ENCODE data around the gene DOCK3.
"Not testable (repeated sequence)": the region's sequence is repeated elsewhere in the genome, so short reads cannot be mapped to it uniquely, and the experiment has no call there.

The DOCK3 gene

DNA sequence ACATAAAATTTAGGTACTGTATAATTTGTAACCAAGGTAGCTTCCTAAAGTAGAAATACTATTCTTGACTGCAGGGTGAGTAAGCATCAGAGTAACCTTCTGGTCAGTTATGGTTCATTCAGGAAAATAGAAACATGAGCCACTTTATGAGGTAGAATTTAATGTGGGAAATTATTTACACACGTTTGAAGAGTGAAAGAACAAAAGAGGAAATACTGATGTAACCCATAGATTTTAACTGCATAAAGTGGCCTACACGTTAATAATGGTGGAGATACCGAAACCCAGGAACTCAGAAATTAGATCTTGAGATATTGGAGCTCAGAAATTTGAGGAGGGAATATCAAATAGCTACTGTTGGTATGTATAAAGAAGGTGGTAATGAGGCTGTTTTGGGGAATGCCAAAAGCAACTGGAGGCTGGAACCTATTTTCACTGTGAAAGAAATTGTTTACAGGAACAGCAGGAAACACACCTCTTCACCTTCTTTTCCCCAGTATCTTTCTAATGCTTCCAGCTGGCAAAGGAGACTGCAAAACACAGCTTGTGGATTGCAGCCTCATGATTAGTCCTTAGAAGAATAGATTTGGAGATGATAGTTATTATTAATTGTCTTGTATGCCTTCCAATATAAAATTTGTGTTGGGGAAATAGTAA, 216.1 kb downstream of the DOCK3 start:
- DNase-seq, result no peak

- DNase-seq, result not testable (repeated sequence)
Observed at GRCh38 chr3:50901097-50901496, 226.4 kb downstream of the DOCK3 start.

GRCh38 chr3:50912746-50913145, 238.0 kb downstream of the DOCK3 start:
- DNase-seq, result no peak

DNA sequence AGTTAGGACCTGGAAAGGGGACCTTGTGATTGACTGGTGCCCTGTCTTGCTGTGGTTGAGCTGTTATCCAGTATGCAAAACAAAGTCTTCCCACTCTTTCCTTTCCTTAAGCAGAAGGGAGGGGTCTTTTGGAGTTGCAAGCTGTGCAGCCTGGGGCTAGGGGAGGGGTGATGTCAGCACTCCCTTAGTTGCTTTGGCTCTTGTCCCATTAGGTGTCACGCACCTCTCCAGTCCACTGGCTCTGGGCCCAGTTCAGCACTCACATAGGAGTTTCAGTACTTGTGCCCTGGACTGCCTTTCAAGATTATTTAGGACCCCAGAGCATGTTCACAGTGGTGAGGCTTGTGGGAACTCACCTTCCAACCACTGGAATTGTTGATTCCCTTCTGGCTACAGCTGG, 238.5 kb downstream of the DOCK3 start:
- no peak for DNase-seq

DNA sequence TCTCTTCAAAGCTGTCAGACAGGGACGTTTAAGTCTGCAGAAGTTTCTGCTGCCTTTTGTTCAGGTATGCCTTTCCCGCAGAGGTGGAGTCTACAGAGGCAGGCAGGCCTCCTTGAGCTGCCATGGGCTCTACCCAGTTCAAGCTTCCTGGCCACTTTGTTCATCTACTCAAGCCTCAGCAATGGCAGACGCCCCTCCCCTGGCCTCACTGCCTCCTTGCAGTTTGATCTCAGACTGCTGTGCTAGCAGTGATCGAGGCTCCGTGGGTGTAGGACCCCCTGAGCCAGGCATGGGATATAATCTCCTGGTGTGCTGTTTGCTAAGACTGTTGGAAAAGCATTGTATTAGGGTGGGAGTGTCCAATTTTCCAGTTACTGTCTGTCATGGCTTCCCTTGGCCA, 247.3 kb downstream of the DOCK3 start:
- DNase-seq, result not testable (repeated sequence)

DNA sequence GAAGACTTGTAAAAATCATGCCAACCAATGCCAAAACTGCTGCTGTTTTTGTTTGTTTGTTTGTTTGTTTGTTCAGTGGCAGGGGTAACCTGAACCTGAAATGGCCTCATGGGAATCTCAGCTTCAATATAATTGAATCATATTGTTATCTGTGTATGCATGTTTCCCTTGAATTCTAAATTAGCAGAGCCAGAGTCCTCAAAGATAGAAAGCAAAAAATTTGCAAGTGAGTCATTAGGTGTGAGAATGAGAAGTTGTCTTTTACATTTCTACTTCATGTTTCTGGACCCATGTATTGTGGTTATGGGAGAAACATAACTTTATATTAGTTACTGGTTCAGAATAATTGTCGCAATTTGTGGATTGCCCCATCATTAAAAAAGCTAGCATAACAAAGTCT, 249.2 kb downstream of the DOCK3 start:
- DNase-seq, result no peak

DNA sequence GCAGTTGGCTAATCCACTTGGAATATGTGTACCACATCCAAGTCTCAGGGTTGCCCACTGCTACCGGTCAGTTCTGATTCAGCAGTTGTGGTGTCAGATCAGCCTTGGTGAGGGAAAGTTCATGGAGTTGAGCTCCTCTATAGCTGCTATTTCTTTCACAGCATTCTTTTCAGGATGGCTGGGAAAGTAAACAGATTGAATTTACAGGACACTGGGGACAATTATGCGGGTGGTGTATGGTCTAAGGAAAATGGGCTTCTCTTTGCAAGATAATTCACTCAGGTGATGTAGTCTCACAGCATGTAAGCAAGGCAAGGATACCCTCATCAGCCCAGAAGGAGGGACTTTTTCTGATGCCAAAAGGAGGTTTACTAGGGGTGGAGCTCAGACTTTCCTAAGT, 249.9 kb downstream of the DOCK3 start:
- no peak for DNase-seq

DNA sequence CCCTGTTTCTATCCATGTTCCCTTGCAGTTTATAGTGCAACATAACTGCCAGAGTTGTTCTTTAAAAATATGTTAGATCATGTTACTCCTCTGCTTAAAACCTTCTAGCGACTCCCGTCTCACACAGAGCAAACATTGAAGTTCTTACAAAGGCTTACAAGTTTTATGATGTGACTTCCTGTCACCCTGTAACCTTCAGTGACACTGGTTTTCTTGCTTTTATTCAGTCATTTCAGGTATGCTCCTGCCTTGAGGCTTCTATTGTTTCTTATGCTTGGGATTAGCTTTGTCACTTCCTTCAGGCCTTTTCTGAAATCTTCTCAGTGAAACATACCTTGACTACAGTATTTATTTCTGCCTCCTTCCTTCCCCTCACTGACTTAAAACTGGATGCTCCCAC, 252.1 kb downstream of the DOCK3 start:
- no peak for DNase-seq

DNA sequence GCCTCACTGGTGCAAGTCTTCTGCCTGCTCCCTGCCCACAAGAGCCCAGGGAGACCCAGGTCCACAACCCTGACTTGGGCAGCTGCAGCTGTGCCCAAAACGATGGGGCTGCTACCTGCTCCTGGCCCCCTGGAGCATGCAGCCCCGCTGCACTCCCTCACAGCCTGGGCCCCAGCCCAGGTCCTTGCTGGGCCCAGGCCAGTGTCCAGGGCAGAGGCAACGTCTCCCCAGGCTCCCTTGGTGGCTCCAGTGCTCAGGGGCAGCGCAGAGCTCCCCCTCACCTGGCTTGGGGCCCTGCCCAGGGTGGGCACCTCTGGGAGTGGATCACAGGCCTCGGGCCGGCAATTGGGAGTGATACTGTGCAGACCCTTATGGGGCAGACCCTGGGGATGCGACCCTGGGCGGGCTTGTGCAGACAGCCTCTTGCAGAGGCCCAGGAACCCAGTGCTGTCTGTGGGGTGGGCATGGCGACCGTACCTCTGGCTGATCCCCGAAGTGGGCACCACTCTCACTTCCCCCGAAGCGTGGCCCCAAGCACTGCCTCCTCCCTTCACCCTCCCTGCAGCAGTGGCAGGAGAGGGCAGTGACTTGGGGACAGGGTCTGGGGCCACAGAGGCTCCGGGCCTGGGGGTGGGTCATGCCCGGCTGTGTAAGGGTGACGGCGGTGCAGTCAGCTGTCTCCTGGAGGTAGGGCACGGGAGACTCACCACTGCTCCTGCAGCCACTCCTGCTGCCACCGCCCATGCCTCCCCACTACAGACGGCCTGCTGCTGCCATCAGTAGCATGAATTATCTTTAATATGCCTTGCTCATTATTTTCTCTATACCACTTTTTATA, 255.9 kb downstream of the DOCK3 start:
- DNase-seq, result no peak

DNA sequence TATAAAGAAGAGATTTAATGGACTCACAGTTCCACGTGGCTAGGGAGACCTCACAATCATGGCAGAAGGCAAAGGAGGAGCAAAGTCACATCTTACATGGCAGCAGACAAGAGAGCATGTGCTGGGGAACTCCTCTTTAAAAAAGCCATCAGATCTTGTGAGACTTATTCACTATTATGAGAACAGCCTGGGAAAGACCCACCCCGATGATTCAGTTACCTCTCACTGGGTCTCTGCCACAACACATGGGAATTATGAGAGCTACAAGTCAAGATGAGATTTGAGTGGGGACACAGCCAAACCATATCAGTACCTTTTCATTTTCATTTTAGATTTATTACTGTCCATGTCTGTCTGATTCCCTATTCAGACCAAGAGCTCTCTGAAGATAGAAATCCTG, 258.2 kb downstream of the DOCK3 start:
- not testable (repeated sequence) for DNase-seq

DNA sequence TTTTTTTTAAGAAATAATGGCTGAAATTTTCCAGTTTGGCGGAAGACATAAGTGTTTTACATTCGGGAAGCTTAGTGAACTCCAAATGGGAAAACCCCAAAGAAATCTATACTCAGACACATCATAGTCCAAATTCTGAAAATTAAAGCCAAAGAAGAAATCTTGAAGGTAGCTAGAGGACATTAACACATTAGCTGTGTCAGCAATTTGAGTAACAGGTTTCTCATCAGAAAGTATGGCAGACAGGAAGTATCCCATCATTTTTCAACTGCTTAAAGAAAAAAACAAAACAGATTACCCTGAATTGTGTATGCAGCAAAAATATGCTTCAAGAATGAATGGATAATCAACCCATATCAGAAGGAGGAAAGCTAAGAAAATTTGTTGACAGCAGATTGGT, 261.7 kb downstream of the DOCK3 start:
- DNase-seq, result no peak

DNA sequence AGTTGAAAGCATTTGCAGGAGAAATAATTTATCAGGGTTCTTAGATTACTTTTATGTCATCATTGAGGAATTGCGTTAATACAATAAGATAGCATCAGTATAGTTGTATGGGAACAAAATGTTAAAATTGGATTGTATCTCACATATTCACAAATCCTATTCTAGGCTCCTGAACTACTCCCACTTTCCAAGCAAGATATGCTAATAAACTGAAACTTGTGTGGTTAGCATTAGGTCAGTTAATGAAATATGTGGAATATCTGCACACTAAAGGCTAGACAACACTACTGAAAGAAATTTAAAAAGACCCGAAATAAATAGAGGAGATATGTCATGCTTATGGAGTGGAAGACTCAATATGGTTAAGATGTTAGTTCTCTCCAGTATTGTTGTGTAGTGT, 272.7 kb downstream of the DOCK3 start:
- no peak for DNase-seq

- no peak for DNase-seq
Observed at GRCh38 chr3:50950591-50950990, 275.9 kb downstream of the DOCK3 start.

DNA sequence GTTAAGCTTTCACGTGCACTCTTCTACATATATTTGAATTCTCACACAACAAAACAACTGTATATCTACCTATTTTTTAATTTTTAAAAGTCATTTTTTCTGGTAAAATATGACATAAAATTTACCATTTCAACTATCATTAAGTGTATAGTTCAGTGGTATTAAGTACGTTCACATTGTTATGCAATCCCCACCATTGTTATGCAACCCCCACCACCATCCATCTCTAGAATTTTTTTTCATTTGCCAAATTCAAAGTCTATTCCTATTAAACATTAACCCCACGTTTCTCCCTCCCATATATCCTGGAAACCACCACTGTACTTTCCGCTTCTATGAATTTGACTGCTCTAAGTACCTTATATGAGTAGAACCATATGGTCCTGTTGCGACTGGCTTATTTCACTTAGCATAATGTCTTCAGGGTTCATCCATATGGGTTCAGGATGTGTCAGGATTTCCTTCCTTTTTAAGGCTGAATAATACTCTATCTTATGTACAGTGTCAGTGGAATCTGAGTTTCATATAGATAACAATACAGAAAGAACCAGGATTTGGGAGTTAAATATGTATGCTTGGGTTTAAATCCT, 279.2 kb downstream of the DOCK3 start:
- DNase-seq, result no peak

DNA sequence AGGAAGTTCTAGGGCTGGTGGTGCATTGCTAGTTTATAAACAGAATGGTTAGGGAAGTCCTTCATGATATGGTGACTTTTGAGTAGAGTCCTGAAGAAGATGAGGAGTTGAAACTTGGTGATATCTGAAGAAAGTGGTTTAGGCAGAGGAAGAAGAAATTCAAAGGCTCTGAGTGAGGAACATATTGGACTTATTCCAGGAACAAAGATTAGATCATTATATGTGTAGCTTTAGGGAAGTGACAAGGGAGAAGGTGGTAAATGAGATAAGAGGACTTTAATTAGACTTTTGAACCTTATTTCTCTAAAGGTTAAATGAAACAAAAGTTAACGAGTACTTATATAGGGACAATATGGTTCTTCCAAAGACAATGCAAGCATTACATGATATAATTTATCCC, 286.7 kb downstream of the DOCK3 start:
- no peak for DNase-seq

DNA sequence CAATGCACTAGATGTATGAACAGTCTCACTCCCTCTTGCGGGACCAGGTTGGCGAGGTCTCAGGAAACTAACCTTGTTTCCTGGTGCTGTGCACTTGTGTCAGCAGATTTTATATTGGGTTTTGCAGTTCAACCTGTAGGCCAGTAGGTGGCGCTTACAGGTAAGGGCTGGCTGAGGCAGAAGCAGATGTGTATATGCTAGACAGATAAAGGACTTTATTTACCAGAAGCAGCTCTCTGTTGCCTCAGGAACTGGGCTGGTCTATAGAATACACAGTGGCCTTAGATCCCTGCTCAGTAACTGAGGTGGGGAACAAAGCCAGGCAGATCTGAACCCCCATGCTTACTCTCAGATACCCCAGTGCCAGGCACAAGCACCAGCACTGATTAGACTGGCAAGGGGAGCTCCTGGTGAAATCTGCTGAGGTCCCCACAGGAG, 296.8 kb downstream of the DOCK3 start:
- peak; percentile 29 for DNase-seq

DNA sequence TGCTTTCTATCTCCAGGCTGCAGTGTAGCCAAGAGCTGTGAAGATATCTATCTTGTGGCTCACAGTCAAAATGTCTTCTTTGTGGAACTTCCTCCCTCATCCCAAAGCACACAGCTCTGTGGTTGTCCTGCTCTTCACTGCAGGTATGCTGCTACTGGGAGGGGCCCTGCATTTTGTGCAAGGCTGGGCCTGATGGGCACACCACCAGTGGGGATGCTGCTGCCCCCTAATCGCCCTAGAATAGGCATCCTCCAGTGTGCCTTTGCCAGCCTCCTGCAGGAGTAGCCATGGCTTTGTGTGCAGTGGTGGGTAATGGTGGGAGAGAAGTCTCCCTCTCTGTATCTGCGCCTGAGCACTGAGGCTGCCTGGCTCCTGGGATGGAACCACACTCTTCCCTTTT, 297.3 kb downstream of the DOCK3 start:
- DNase-seq, result no peak

- DNase-seq, result not testable (repeated sequence)
Observed at GRCh38 chr3:50978586-50978985, 303.9 kb downstream of the DOCK3 start.

- no peak for DNase-seq
Observed at GRCh38 chr3:50978991-50979667, 304.4 kb downstream of the DOCK3 start.

DNA sequence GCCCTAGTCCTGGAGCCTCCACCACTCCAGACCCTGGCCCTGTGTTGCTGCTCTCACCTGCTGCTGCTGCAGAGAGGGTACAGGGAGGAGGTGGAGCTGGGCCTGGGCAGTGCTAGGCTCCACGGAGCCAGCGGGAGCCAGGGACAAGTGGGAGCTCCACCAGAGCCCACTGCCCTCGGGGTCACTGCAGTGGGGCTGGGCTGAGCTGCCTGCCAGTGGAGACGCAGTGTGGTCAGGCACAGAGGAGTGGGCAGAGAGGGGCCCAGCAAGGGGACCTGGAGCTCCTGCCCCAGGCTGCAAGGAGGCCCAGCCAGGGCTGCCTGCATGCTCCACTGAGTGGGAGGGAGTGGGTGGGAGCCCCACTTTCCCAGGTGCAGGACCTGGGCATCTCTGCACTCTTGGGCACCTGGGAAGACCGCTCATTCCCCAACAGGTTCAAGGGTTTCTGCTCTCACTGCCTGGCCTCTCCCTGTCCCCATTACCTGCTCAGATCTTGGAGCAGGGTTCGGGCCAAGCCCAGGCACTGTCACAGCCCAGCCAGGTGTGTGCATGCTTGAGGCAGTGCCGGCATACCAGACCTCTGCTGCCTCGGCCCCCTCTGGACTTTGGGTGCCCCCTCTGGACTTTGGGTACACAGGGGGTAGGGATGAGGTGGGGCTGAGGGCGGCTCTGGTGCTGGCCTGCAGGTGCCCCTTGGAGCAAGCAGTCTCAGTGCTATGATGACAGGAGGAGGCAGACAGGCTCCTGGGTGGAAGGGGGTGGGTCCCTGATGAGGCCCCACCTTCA, 308.0 kb downstream of the DOCK3 start:
- no peak for DNase-seq

DNA sequence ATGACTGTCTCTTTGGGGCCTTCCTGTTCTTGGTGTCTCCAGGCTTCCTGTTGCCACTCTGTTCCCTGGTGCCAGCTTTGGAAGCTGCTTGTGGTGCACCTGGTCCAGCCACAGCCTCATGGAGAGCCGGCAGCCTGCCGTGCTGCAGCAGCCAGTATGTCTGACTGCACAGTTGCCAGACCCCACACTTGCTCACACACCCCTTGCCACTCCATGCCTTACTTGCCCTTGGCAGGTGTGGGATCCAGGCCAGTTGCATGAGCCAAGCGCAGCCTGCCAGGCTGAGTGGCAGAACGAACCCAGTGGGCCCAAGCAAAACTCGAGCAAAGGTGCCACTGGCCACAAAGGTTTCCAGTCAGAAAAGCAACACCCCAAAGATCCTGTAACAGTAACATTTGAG, 309.2 kb downstream of the DOCK3 start:
- DNase-seq, result no peak

DNA sequence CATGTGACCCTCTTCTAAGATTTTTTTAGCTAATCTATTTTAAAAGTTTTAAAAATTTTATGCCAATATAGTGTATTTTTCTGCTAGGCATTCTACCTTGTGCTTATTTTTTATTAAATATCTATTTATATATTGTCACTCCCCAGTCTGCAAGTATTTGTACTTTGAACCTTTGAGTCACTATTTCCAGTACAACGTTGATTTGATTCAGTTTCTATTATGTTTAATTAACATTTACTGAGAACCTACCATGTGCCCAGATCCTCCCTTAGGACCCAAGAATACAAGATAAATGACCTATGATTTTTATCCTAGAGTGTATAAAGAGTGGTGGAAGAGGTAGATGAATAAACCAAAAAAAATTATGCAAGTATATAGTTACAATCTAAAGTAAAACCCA, 311.2 kb downstream of the DOCK3 start:
- DNase-seq, result no peak

GRCh38 chr3:50986726-50987125, 312.0 kb downstream of the DOCK3 start:
- DNase-seq, result no peak

All from activated CD4-positive, alpha-beta T cell treated with anti-CD3 and anti-CD28 coated beads for 1 hour (primary cell).